ENCODE results near the gene ZNF710.

GRCh38 chr15:90067953-90068606 lies 67.0 kb downstream of the ZNF710 start:
- TF ChIP-seq CTCF (conservative IDR thresholded peaks at IDR 0.05; ENCODE audit: low read depth, low read length): no peak
- no peak for TF ChIP-seq EZH2 (IDR thresholded peaks at IDR 0.05; ENCODE audit: borderline replicate concordance, low read depth, low read length, poor library complexity, severe bottlenecking)

Data from A673 (cell line).